IMR-90 (cell line): ENCODE results near the gene UPK3A. TPM values are rescaled to one million over a fixed set of nuclear protein-coding genes. Genes with fewer than 3 reads are reported as not detected.

ENCODE experiments used
- ATAC-seq: fragments of 200-7000 bp; cut with Tn5 transposase; 2 replicates; pipeline ENCODE4 v1.9.1; 2020; ENCODE audit warnings: low read depth, mild to moderate bottlenecking, moderate library complexity
- BruUV-seq: library from RNA; stranded (reverse); fragments of 400-500 nt; replicated peaks from 2 replicates; lab custom pipeline; 2021; lab: Mats Ljungman, UMichigan
- CTCF ChIA-PET: fragments of 300-600 bp; formaldehyde crosslinking; extraction: SDS; loops from one replicate; lab custom pipeline; 2021; ENCODE audit warnings: antibody characterized with exemption; lab: Yijun Ruan, JAX
- POLR2A ChIA-PET: fragments of 300-600 bp; sonication (Branson Sonifier 250); formaldehyde crosslinking; loops from one replicate; lab custom pipeline; 2022; ENCODE audit warnings: antibody characterized with exemption; ENCODE audit not compliant: unreplicated experiment; lab: Charles Lee
- DNase-seq: peaks from one replicate; pipeline ENCODE4 v3.0.0; 2013
- H2AFZ ChIP-seq: replicated peaks from 2 replicates; pipeline ENCODE3; 2013; ENCODE audit warnings: low read length, mild to moderate bottlenecking; ENCODE audit not compliant: poor library complexity
- H2AK5ac ChIP-seq: 2 replicates; pipeline ENCODE4 v1.6.1; 2013; ENCODE audit warnings: low read depth, low read length, inconsistent platforms
- H2AK9ac ChIP-seq: replicated peaks from 2 replicates; pipeline ENCODE3; 2013; ENCODE audit warnings: mild to moderate bottlenecking, low read depth, low read length, moderate library complexity; ENCODE audit not compliant: poor library complexity
- H2BK120ac ChIP-seq: 2 replicates; pipeline ENCODE4 v1.6.1; 2013; ENCODE audit warnings: low read depth, low read length, inconsistent platforms
- H2BK15ac ChIP-seq: 3 replicates; pipeline ENCODE4 v1.6.1; 2013; ENCODE audit warnings: low read depth, low read length, inconsistent platforms
- H2BK20ac ChIP-seq: 2 replicates; pipeline ENCODE4 v1.6.1; 2013; ENCODE audit warnings: low read depth, mild to moderate bottlenecking, inconsistent platforms, low read length, moderate library complexity
- H2BK5ac ChIP-seq: 2 replicates; pipeline ENCODE4 v1.6.1; 2013; ENCODE audit warnings: mild to moderate bottlenecking, low read depth, low read length, inconsistent platforms; ENCODE audit not compliant: poor library complexity, severe bottlenecking
- H3K14ac ChIP-seq: replicated peaks from 2 replicates; pipeline ENCODE4 v1.6.1; 2013; ENCODE audit warnings: low read depth, low read length, inconsistent platforms
- H3K18ac ChIP-seq: 2 replicates; pipeline ENCODE4 v1.6.1; 2013; ENCODE audit warnings: low read depth, low read length, control low read depth
- H3K23ac ChIP-seq: 2 replicates; pipeline ENCODE4 v1.6.1; 2013; ENCODE audit warnings: low read depth, low read length, inconsistent platforms
- H3K27ac ChIP-seq: 2 replicates; pipeline ENCODE4 v1.5.1; 2013; ENCODE audit warnings: mild to moderate bottlenecking, control low read depth, low read length; ENCODE audit not compliant: insufficient read depth
- H3K27me3 ChIP-seq: 2 replicates; pipeline ENCODE4 v1.6.1; 2013; ENCODE audit warnings: low read length; ENCODE audit not compliant: control insufficient read depth, insufficient read depth
- H3K36me3 ChIP-seq: 2 replicates; pipeline ENCODE4 v1.6.1; 2013; ENCODE audit warnings: low read length, mixed read lengths; ENCODE audit not compliant: control insufficient read depth, insufficient read depth
- H3K4ac ChIP-seq: 2 replicates; pipeline ENCODE4 v1.6.1; 2013; ENCODE audit warnings: low read depth, low read length, inconsistent platforms
- H3K4me1 ChIP-seq: 2 replicates; pipeline ENCODE4 v1.6.1; 2013; ENCODE audit warnings: low read length, mixed read lengths; ENCODE audit not compliant: control insufficient read depth, insufficient read depth
- H3K4me2 ChIP-seq: 2 replicates; pipeline ENCODE4 v1.6.1; 2013; ENCODE audit warnings: low read depth, mild to moderate bottlenecking, control low read depth, low read length, moderate library complexity
- H3K4me3 ChIP-seq: 2 replicates; pipeline ENCODE4 v1.5.1; 2013; ENCODE audit warnings: low read depth, mild to moderate bottlenecking, control low read depth, low read length, moderate library complexity; ENCODE audit not compliant: insufficient read depth
- H3K56ac ChIP-seq: 2 replicates; pipeline ENCODE4 v1.6.1; 2013; ENCODE audit warnings: low read length, inconsistent platforms; ENCODE audit not compliant: insufficient read depth; ENCODE audit errors: extremely low read depth
- H3K79me1 ChIP-seq, 2 experiments: 2 replicates each; pipeline ENCODE4 v1.6.1; 2013; ENCODE audit warnings: low read length in 2 of 2, inconsistent platforms in 1 of 2, low read depth in 1 of 2
- H3K9ac ChIP-seq: 2 replicates; pipeline ENCODE4 v1.6.1; 2013; ENCODE audit warnings: low read depth, low read length, control low read depth
- H3K9me1 ChIP-seq: 2 replicates; pipeline ENCODE4 v1.6.1; 2013; ENCODE audit warnings: low read length, inconsistent platforms; ENCODE audit not compliant: insufficient read depth
- H3K9me3 ChIP-seq: 2 replicates; pipeline ENCODE4 v1.6.1; 2013; ENCODE audit warnings: low read length; ENCODE audit not compliant: control insufficient read depth, insufficient read depth
- H4K20me1 ChIP-seq: 2 replicates; pipeline ENCODE4 v1.6.1; 2013; ENCODE audit warnings: low read length, inconsistent platforms; ENCODE audit not compliant: insufficient read depth
- H4K5ac ChIP-seq: 2 replicates; pipeline ENCODE4 v1.6.1; 2013; ENCODE audit warnings: mild to moderate bottlenecking, low read depth, low read length, control low read depth
- H4K8ac ChIP-seq, 2 experiments: 2 replicates each; pipeline ENCODE4 v1.6.1; 2013; ENCODE audit warnings: low read depth in 2 of 2, low read length in 2 of 2, control low read depth in 1 of 2, inconsistent platforms in 1 of 2
- H4K91ac ChIP-seq: 2 replicates; pipeline ENCODE4 v1.6.1; 2013; ENCODE audit warnings: low read depth, low read length, inconsistent platforms; ENCODE audit not compliant: insufficient read depth
- BHLHE40 ChIP-seq: fragments of 150-350 bp; IDR thresholded peaks from 2 replicates; pipeline ENCODE4 v1.6.1; 2016; ENCODE audit warnings: mild to moderate bottlenecking, low read depth, low read length
- CEBPB ChIP-seq: IDR thresholded peaks from 2 replicates; pipeline ENCODE4 v1.6.1; 2012; ENCODE audit warnings: low read depth, low read length, improper control_type of control experiment
- CHD1 ChIP-seq: IDR thresholded peaks from 2 replicates; pipeline ENCODE4 v1.6.1; 2012; ENCODE audit warnings: low read depth, low read length, improper control_type of control experiment
- ELK1 ChIP-seq: fragments of 150-350 bp; IDR thresholded peaks from 2 replicates; pipeline ENCODE4 v1.6.1; 2016; ENCODE audit warnings: low read depth, mild to moderate bottlenecking, low read length, moderate library complexity, borderline replicate concordance
- FOS ChIP-seq: fragments of 150-350 bp; IDR thresholded peaks from 2 replicates; pipeline ENCODE4 v1.6.1; 2016; ENCODE audit warnings: low read depth, low read length
- MAFK ChIP-seq: IDR thresholded peaks from 2 replicates; pipeline ENCODE4 v1.6.1; 2012; ENCODE audit warnings: low read depth, low read length, improper control_type of control experiment
- MAZ ChIP-seq: IDR thresholded peaks from 2 replicates; pipeline ENCODE4 v1.6.1; 2012; ENCODE audit warnings: low read depth, mild to moderate bottlenecking, low read length, improper control_type of control experiment, moderate library complexity, borderline replicate concordance
- MXI1 ChIP-seq: IDR thresholded peaks from 2 replicates; pipeline ENCODE4 v1.6.1; 2012; ENCODE audit warnings: low read depth, mild to moderate bottlenecking, low read length, moderate library complexity, borderline replicate concordance
- NFE2L2 ChIP-seq: fragments of 150-350 bp; IDR thresholded peaks from 2 replicates; pipeline ENCODE4 v1.6.1; 2016; ENCODE audit warnings: low read depth, mild to moderate bottlenecking, low read length
- POLR2A ChIP-seq: IDR thresholded peaks from 2 replicates; pipeline ENCODE4 v1.6.1; 2012; ENCODE audit warnings: mild to moderate bottlenecking, low read depth, low read length
- RCOR1 ChIP-seq: IDR thresholded peaks from 2 replicates; pipeline ENCODE4 v1.6.1; 2012; ENCODE audit warnings: mild to moderate bottlenecking, low read length, improper control_type of control experiment; ENCODE audit not compliant: insufficient replicate concordance
- RFX5 ChIP-seq: IDR thresholded peaks from 2 replicates; pipeline ENCODE4 v1.8.0; 2012; ENCODE audit warnings: low read depth, mild to moderate bottlenecking, low read length, moderate library complexity
- SMC3 ChIP-seq: fragments of 150-350 bp; IDR thresholded peaks from 2 replicates; pipeline ENCODE4 v1.6.1; 2016; ENCODE audit warnings: low read depth, mild to moderate bottlenecking, antibody characterized with exemption, low read length, moderate library complexity
- WGBS, 2 experiments: methylation state at CpG; one replicate each; pipeline versions ENCODE4 v1.1.5 to v1.1.7; 2013; ENCODE audit warnings: missing lambda C conversion rate in 2 of 2; ENCODE audit not compliant: insufficient read length in 1 of 2; ENCODE audit errors: extremely low coverage in 2 of 2; 5-methylcytosine and 5-hydroxymethylcytosine counted together
- dilution Hi-C: fragments of 300-500 bp; cut with HindIII; formaldehyde crosslinking; loops from one replicate; pipeline ENCODE4 v1.14.3; 2018; ENCODE audit warnings: low sequenced_read_pairs; ENCODE audit not compliant: unreplicated experiment
- in situ Hi-C: fragments of 300-500 bp; cut with MboI; formaldehyde crosslinking; loops from 3 replicates; pipeline ENCODE4 v1.14.3; 2019; ENCODE audit warnings: low sequenced_read_pairs, inconsistent platforms, mixed read lengths
- intact Hi-C: fragments of 100-400 bp; cut with micrococcal nuclease; formaldehyde crosslinking; loops from 2 replicates; pipeline ENCODE4 v1.10.0; 2022
- polyA plus RNA-seq, 3 experiments: library from polyadenylated mRNA; depleted of rRNA; stranded (reverse); fragments of >200 nt; gene quantifications; 2 replicates each; pipeline ENCODE4 v1.2.3, GENCODE V29; 2012; ENCODE audit warnings: low replicate concordance in 1 of 3
- total RNA-seq: library from RNA; depleted of rRNA; stranded (reverse); fragments of >200 nt; gene quantifications from 2 replicates; pipeline ENCODE4 v1.2.3, GENCODE V29; 2012
- TF ChIP-seq, protein P1 (sequence below): conservative IDR thresholded peaks from 2 replicates; pipeline ENCODE4 v1.5.1; 2012; ENCODE audit warnings: mild to moderate bottlenecking, low read depth, low read length, improper control_type of control experiment

Gene UPK3A
- total and polyA plus RNA-seq, 2 of the 4 experiments (the other 2 are of a cell fraction): not detected

GRCh38 chr22:45254388-45254787 lies 30.4 kb upstream of the UPK3A start:
- BruUV-seq: no TSS peak
- Histone ChIP-seq H3K23ac (no peak overlapping the region), H3K9me1 (no peaks in the 10 kb centered on the region), H2BK120ac (no peak overlapping the region), H3K4me2 (no peak overlapping the region), H4K91ac (no peak overlapping the region), H3K18ac (no peak overlapping the region), H2BK20ac (no peak overlapping the region), H2AK9ac (no peak overlapping the region), H2BK15ac (no peak overlapping the region), H3K9ac (no peak overlapping the region), H4K8ac (no peak overlapping the region), H4K5ac (no peak overlapping the region), H3K27me3 (peaks cover 2% of the 10 kb centered on the region; the same call in 1 of the 2 replicates), H2AK5ac (no peak overlapping the region), H3K14ac (no peak overlapping the region), H3K79me1 (no peaks in the 10 kb centered on the region), H2BK5ac (no peak overlapping the region), H3K4ac (no peak overlapping the region), H3K56ac (no peak overlapping the region), H3K4me3 (no peak overlapping the region), H2AFZ (no peak overlapping the region), H3K36me3 (no peaks in the 10 kb centered on the region), H3K27ac (no peak overlapping the region), H3K4me1 (no peaks in the 10 kb centered on the region), H4K20me1 (no peaks in the 10 kb centered on the region), H3K9me3 (peaks cover 3% of the 10 kb centered on the region; the same call in 1 of the 2 replicates)
- POLR2A ChIA-PET: no interaction called here
- TF ChIP-seq MXI1: no peak
- no peak for TF ChIP-seq RCOR1
- TF ChIP-seq NFE2L2: no peak
- TF ChIP-seq MAZ: no peak
- TF ChIP-seq ELK1: no peak
- TF ChIP-seq FOS: no peak
- no peak for TF ChIP-seq BHLHE40
- no peak for TF ChIP-seq POLR2A
- TF ChIP-seq CEBPB: no peak
- TF ChIP-seq RFX5: no peak
- no peak for TF ChIP-seq SMC3
- no peak for TF ChIP-seq MAFK
- no peak for TF ChIP-seq CHD1
- TF ChIP-seq, protein P1, sequence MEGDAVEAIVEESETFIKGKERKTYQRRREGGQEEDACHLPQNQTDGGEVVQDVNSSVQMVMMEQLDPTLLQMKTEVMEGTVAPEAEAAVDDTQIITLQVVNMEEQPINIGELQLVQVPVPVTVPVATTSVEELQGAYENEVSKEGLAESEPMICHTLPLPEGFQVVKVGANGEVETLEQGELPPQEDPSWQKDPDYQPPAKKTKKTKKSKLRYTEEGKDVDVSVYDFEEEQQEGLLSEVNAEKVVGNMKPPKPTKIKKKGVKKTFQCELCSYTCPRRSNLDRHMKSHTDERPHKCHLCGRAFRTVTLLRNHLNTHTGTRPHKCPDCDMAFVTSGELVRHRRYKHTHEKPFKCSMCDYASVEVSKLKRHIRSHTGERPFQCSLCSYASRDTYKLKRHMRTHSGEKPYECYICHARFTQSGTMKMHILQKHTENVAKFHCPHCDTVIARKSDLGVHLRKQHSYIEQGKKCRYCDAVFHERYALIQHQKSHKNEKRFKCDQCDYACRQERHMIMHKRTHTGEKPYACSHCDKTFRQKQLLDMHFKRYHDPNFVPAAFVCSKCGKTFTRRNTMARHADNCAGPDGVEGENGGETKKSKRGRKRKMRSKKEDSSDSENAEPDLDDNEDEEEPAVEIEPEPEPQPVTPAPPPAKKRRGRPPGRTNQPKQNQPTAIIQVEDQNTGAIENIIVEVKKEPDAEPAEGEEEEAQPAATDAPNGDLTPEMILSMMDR: no peak
- CTCF ChIA-PET: no interaction called here
- DNase-seq (no peak), ATAC-seq (no peak)
- intact Hi-C loops (no loop called here), dilution Hi-C loops (no loop called here), in situ Hi-C loops (no loop called here)
- no CpG with 5 or more reads among the region's 7 CpGs for WGBS, 2 experiments
